ENCODE measurements around the gene USP15.

- TF ChIP-seq CTCF (IDR thresholded peaks at IDR 0.05; ENCODE audit: low read depth, low read length, poor library complexity, severe bottlenecking), result no peak
- no peak for TF ChIP-seq EZH2phosphoT487 (IDR thresholded peaks at IDR 0.05; ENCODE audit: borderline replicate concordance, low read length)
Measured at GRCh38 chr12:62459976-62460375, 199.8 kb downstream of the USP15 start.
